Heart left ventricle (tissue), 13 donors: ENCODE measurements around the gene TRAPPC3L.

Experiments used
- CTCF ChIP-seq, 12 donors: fragments of 200-600 bp; sonication (generic) in 4 of 12; IDR thresholded peaks; one replicate each; pipeline versions ENCODE4 v1.5.0 to v1.8.0; 2018 to 2022; ENCODE audit warnings: antibody characterized with exemption in 12 of 12, mild to moderate bottlenecking in 5 of 12
- POLR2A ChIP-seq, 2 donors: fragments of 450-650 bp; IDR thresholded peaks; one replicate each; pipeline ENCODE4 v1.6.1; 2017; ENCODE audit warnings: antibody characterized with exemption in 2 of 2, mild to moderate bottlenecking in 2 of 2, moderate library complexity in 2 of 2
- donor health status: ischemic (EF 13 %, LVEDD 7.1; RV severe dilation, severe dysfunction).
- donor health status: DM: no; HTN: yes; CAD: no.
- donor health status: DM: no; HTN: no; CAD: no.
- donor health status: ischemic (EF 25% LVEDD 6.9; RV normal size, moderate dysfunction).
- donor health status: ischemic (EF 25% LVEDD 5.7; RV mildly dilated, moderate dysfunction).
- donor health status: ischemic (EF 35%, LVEDD 5.7; RV mildly dilated, moderate dysfunction).
- donor health status: nonischemic (EF 11% LVEDD 7.7; RV severe dilation, severe dysfunction).
- donor health status: DM: yes; HTN: yes; CAD: no.
- donor health status: PGD.
- donor health status: ischemic (EF 29% LVEDD 5.4; RV normal size, mild dysfunction).
- donor health status: nonischemic (EF 23%, LVEDD 6.1; RV moderate dilation, normal function).

GRCh38 chr6:116562614-116563013 lies 17.1 kb upstream of the TRAPPC3L start:
- no peak for TF ChIP-seq CTCF (IDR thresholded peaks at IDR 0.05)
- no peak for TF ChIP-seq POLR2A (IDR thresholded peaks at IDR 0.05)
